GM12874 (cell line): ENCODE data around the gene NUDT16L1.

Experiments used
- TF ChIP-seq, protein P1 (sequence below): IDR thresholded peaks from 2 replicates; pipeline ENCODE4 v1.5.1; 2011; ENCODE audit warnings: low read depth, mild to moderate bottlenecking, control low read depth, low read length, moderate library complexity; ENCODE audit not compliant: insufficient read depth

NUDT16L1 gene

DNA sequence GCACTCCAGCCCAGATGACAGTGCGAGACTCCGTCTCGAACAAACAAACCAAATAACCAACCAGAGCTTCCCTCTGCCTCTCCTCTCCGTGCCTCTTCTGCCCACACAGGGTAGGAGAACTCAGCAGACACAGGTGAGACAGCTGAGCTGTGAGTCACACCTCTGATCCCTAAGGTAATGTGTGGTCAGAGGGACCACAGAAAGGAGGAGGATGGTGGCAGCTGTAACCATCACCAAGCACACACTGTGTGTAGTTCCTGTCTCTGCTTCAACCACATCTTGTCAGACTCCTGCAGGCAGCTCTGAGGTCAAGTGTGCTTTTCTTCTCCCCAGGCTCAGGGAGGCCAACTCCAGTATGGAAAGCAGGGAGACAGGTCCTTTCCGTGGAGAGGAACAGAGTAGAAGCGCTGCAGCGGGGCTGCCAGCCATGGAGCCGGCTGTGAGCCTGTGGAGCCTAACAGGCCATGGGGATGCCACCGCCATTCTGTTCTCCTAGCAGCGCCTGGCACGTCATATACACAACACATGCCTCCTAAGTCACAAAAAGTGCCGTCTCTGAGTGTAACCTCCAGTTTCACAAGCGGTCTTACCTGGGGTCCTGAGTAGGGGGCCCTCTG, 7.1 kb downstream of the NUDT16L1 start:
- TF ChIP-seq, protein P1, sequence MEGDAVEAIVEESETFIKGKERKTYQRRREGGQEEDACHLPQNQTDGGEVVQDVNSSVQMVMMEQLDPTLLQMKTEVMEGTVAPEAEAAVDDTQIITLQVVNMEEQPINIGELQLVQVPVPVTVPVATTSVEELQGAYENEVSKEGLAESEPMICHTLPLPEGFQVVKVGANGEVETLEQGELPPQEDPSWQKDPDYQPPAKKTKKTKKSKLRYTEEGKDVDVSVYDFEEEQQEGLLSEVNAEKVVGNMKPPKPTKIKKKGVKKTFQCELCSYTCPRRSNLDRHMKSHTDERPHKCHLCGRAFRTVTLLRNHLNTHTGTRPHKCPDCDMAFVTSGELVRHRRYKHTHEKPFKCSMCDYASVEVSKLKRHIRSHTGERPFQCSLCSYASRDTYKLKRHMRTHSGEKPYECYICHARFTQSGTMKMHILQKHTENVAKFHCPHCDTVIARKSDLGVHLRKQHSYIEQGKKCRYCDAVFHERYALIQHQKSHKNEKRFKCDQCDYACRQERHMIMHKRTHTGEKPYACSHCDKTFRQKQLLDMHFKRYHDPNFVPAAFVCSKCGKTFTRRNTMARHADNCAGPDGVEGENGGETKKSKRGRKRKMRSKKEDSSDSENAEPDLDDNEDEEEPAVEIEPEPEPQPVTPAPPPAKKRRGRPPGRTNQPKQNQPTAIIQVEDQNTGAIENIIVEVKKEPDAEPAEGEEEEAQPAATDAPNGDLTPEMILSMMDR = no peak

DNA sequence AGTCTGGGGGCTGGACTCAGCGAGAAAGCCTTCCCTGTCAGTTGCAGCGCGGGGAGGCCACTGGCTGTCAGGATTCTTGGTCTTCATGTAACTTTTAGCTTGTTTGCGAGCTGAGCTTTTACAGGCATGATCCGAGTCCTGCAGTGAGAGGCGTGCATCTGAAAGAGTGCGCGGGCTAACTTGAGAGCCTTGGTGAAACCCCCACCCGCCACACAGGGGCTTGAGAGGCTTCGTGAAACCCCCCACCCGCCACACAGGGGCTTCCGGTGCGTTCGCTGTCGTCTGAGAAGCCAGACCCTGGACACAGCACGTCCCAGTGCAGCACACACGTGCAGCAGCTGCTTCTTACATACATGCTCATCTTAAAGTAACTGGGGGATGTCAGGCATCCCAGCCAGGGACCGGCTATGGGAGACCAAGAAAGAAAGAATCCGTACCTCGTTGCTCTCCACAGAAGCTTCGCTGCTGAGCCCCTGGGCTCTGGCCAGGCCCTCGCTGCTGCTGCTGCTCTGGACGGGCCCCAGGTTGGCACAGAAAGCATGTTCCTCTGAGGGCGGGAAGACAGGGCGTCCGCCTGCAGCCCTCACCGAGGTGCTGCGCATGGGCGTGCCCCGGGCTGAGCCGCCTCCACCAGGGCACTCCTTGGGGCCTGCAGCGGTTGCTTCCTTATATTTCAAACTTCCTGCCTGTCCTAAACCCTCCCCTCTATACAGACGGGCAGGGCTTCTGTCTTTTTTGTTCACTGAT, 7.8 kb downstream of the NUDT16L1 start:
- TF ChIP-seq, protein P1 = no peak

DNA sequence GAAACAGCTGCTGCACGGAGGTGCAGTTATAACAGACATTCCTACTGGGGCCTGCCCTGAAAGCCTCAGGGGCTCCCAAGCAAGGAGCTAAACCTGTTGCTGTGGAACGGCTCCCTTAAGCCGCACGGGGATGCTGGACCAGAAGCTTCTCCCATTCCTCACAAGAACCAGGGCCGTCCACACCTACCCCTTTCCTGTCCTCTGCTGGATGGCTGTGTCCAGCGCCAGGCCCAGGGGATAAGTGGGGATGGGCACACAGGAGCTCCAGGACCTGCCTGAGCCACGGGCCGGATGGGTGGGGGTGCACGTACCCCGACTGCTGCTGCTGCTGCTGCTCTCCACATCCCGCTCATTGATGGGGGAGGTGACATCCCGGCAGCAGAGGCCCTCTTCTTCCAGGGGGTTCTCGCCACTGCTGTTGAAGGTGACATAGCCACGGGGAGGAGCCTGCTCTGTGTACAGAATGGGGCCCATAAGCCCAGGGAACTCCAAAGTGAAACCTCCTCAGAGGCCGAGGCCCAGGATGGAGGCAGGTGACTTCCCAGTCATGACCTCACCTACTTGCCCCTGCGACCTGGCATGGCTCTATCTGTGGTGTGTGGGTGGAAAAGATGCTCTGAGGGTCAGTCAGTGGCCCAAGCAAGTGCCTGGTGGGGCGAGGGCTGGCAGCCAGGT, 8.6 kb downstream of the NUDT16L1 start:
- TF ChIP-seq, protein P1 = no peak

DNA sequence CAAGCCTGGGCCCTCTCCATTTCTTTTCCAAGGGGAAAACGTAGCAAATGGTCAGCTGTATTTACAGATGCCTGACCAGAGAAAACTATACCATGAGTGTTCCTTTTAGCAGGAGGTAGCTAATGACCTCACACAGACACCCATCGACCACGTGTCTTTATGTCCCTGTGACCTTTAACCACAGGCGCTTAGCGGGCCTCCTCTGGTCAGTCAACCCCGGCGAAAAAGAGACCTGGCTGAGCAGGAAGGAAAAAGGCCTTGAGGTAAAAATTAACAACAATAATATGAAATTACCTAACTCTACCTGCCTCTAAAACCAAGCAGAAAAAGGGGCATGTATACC, 9.1 kb downstream of the NUDT16L1 start:
- TF ChIP-seq, protein P1 = no peak

DNA sequence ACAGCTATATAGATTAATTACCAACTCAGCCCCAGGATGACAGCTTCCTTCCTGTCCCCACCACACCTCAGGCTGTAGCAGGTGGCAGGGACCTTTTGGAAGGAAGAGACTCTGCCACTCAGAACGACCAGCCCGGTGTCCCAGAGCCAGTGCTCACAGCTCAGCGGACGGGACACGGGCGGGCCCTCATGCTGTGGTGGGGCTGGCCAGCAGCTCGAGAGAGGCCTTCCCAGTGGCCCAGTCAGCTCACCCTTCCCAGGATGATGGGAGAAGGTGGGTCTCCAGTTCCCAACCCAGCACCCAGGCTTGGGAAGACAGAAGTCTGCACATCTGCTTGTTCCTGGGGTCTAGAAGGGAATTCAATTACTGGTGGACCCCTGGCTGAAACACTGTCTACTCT, 10.5 kb downstream of the NUDT16L1 start:
- TF ChIP-seq, protein P1 = no peak

DNA sequence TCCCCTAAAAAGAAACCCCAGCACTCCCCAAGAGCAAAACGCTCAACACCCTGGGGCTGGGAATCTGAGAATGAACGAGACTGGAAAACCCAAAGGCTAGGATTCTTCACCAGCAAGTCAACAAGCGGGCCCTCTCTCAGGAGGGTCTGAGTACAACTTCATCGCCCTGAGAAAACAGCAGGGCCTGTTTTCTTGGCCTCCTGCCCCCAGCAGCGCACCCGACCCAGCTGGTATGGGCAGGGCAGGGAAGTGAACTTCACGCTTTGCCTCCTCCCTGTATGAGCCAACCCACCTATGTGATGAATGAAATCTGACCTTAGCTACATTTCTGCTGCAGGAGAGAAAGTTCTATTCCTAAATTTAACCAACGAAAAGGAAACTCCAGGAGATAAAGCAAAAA, 11.1 kb downstream of the NUDT16L1 start:
- TF ChIP-seq, protein P1 = no peak

DNA sequence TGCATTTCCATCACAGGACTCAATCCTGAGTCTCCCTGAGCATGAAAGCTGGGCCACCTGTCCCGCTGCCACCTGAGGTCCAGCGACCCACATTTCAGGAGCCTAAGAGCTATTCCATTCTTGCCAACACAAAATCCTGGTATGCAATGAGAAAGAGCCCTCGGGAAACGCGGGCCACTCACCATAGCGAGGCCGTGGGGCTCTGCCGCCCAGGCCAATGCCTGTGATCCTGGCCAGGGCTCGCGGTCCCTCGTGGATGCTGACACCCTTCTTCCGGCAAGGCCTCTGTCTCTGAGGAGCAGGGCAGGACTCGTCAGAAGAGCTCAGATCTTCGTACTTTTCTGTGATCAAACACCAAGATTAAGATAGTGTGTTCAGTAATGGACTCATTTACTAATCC, 11.6 kb downstream of the NUDT16L1 start:
- TF ChIP-seq, protein P1 = no peak
